Measurements from ENCODE around the gene NODAL. TPM values are rescaled to one million over a fixed set of nuclear protein-coding genes. Genes with fewer than 3 reads are reported as not detected.

The NODAL gene
- total RNA-seq: 0.28 TPM in 1 of 2 replicates, not detected in the other

GRCh38 chr10:70441161-70441894 is at the start of gene NODAL:
Gene NODAL, minus strand, starts transcription at chr10:70441681. Its CDS starts 14 bp downstream, at chr10:70441667.

GRCh38 chr10:70478191-70479164 is 37.0 kb upstream of the NODAL start, which contains the start of gene PALD1:
Gene PALD1, plus strand, starts transcription at chr10:70478767. Its CDS starts 47,185 bp downstream, at chr10:70525952.

GRCh38 chr10:70404036-70404786 is 37.3 kb downstream of the NODAL start, which contains the start of gene EIF4EBP2:
Gene EIF4EBP2, plus strand, starts transcription at chr10:70404145. Its CDS starts 257 bp downstream, at chr10:70404402.

Other genes starting within 250 kb of the NODAL start
- 212 and 230 TPM in 2 replicates for gene PPA1, start 208.3 kb downstream of the NODAL start, total RNA-seq
- gene NPFFR1, start 157.7 kb downstream of the NODAL start, total RNA-seq: not detected in 2 replicates
- 21.9 and 25.7 TPM in 2 replicates for gene LRRC20, start 59.1 kb downstream of the NODAL start, total RNA-seq
- gene EIF4EBP2, start 37.5 kb downstream of the NODAL start, total RNA-seq: 15.2 and 22.4 TPM in 2 replicates
- 0.60 and 0.71 TPM in 2 replicates for gene PALD1, start 37.1 kb upstream of the NODAL start, total RNA-seq
- not detected in 2 replicates for gene PRF1, start 161.1 kb upstream of the NODAL start, total RNA-seq
- 0.35 TPM in 1 of 2 replicates, not detected in the other for gene ADAMTS14, start 230.8 kb upstream of the NODAL start, total RNA-seq